BLaER1 (cell line): Measurements from ENCODE around the gene PITPNC1.

Experiments
- H3K27ac ChIP-seq: shearing (Covaris generic); formaldehyde crosslinking; 2 replicates; pipeline ENCODE4 v1.8.1; 2022
- H3K27me3 ChIP-seq: shearing (Covaris generic); formaldehyde crosslinking; 2 replicates; pipeline ENCODE4 v1.8.1; 2022
- H3K36me3 ChIP-seq: shearing (Covaris generic); formaldehyde crosslinking; 2 replicates; pipeline ENCODE4 v1.8.1; 2022
- H3K4me1 ChIP-seq: shearing (Covaris generic); formaldehyde crosslinking; 2 replicates; pipeline ENCODE4 v1.8.1; 2022
- H3K4me2 ChIP-seq: shearing (Covaris generic); formaldehyde crosslinking; 2 replicates; pipeline ENCODE4 v1.8.1; 2022
- H3K4me3 ChIP-seq: shearing (Covaris generic); formaldehyde crosslinking; 2 replicates; pipeline ENCODE4 v1.8.1; 2022
- H3K9ac ChIP-seq: shearing (Covaris generic); formaldehyde crosslinking; 2 replicates; pipeline ENCODE4 v1.8.1; 2022
- H3K9me3 ChIP-seq: shearing (Covaris generic); formaldehyde crosslinking; 2 replicates; pipeline ENCODE4 v1.8.1; 2022
- H4K20me1 ChIP-seq: shearing (Covaris generic); formaldehyde crosslinking; 2 replicates; pipeline ENCODE4 v1.8.1; 2022
- Cebpa-rat ChIP-seq: shearing (Covaris generic); IDR thresholded peaks from 2 replicates; pipeline ENCODE4 v1.8.1; 2022

Gene PITPNC1

GRCh38 chr17:67436233-67436632 is 59.2 kb downstream of the PITPNC1 start:
- H3K27me3 ChIP-seq, result no peaks in the 10 kb centered on the region
- no peak overlapping the region for H3K4me3 ChIP-seq
- 0 out of 2 replicates have a peak, but pooled peaks cover 4% of the 10 kb centered on the region for H3K36me3 ChIP-seq
- H4K20me1 ChIP-seq, result peaks cover 31% of the 10 kb centered on the region; the same call in 1 of the 2 replicates
- H3K27ac ChIP-seq, result peak overlapping the region; percentile 30; the same call in 1 of the 2 replicates
- H3K4me1 ChIP-seq, result peaks cover 76% of the 10 kb centered on the region
- H3K4me2 ChIP-seq, result no peak overlapping the region
- no peaks in the 10 kb centered on the region for H3K9me3 ChIP-seq
- TF ChIP-seq Cebpa-rat, result no peak
- H3K9ac ChIP-seq, result no peak overlapping the region

- no peak for TF ChIP-seq Cebpa-rat
- H4K20me1 ChIP-seq, result peaks cover 15% of the 10 kb centered on the region; the same call in 1 of the 2 replicates
- H3K4me2 ChIP-seq, result peak overlapping the region; percentile 30
- no peaks in the 10 kb centered on the region for H3K9me3 ChIP-seq
- H3K27ac ChIP-seq, result no peak overlapping the region; the same call in 1 of the 2 replicates
- 0 out of 2 replicates have a peak, but pooled peaks cover 4% of the 10 kb centered on the region for H3K36me3 ChIP-seq
- no peak overlapping the region for H3K9ac ChIP-seq
- H3K4me1 ChIP-seq, result peaks cover 80% of the 10 kb centered on the region
- no peaks in the 10 kb centered on the region for H3K27me3 ChIP-seq
- H3K4me3 ChIP-seq, result no peak overlapping the region
Measured at GRCh38 chr17:67438667-67439066, 61.6 kb downstream of the PITPNC1 start.

- TF ChIP-seq Cebpa-rat, result no peak
- Histone ChIP-seq H3K9ac (no peak overlapping the region), H3K36me3 (0 out of 2 replicates have a peak, but pooled peaks cover 4% of the 10 kb centered on the region), H3K4me3 (no peak overlapping the region), H3K9me3 (no peaks in the 10 kb centered on the region), H3K4me1 (peaks cover 80% of the 10 kb centered on the region), H3K4me2 (no peak overlapping the region), H3K27me3 (no peaks in the 10 kb centered on the region), H3K27ac (no peak overlapping the region), H4K20me1 (peaks cover 11% of the 10 kb centered on the region; the same call in 1 of the 2 replicates)
Measured at GRCh38 chr17:67439269-67439668, 62.2 kb downstream of the PITPNC1 start.

GRCh38 chr17:67440277-67441051 is 63.4 kb downstream of the PITPNC1 start:
- Histone ChIP-seq H3K36me3 (no peaks in the 10 kb centered on the region), H3K9ac (peak overlapping the region; percentile 52), H3K4me3 (peak overlapping the region; percentile 37), H4K20me1 (peaks cover 8% of the 10 kb centered on the region; the same call in 1 of the 2 replicates), H3K27me3 (no peaks in the 10 kb centered on the region), H3K4me1 (peaks cover 77% of the 10 kb centered on the region), H3K9me3 (no peaks in the 10 kb centered on the region), H3K4me2 (peak overlapping the region; percentile 78), H3K27ac (peak overlapping the region; percentile 80)
- no peak for TF ChIP-seq Cebpa-rat

- Histone ChIP-seq H3K27ac (peak overlapping the region; percentile 80), H3K4me1 (peaks cover 77% of the 10 kb centered on the region), H3K27me3 (no peaks in the 10 kb centered on the region), H3K4me3 (peak overlapping the region; percentile 37), H3K36me3 (no peaks in the 10 kb centered on the region), H3K9ac (peak overlapping the region; percentile 52), H4K20me1 (0 out of 2 replicates have a peak, but pooled peaks cover 6% of the 10 kb centered on the region), H3K4me2 (peak overlapping the region; percentile 78), H3K9me3 (no peaks in the 10 kb centered on the region; the same call in 1 of the 2 replicates)
- no peak for TF ChIP-seq Cebpa-rat
Measured at GRCh38 chr17:67441052-67441895, 64.2 kb downstream of the PITPNC1 start.

- TF ChIP-seq Cebpa-rat, result no peak
- Histone ChIP-seq H3K9me3 (no peaks in the 10 kb centered on the region; the same call in 1 of the 2 replicates), H3K27ac (peak overlapping the region; percentile 80), H4K20me1 (0 out of 2 replicates have a peak, but pooled peaks cover 6% of the 10 kb centered on the region), H3K4me3 (no peak overlapping the region), H3K9ac (peak overlapping the region; percentile 52; the same call in 1 of the 2 replicates), H3K4me1 (peaks cover 75% of the 10 kb centered on the region), H3K4me2 (peak overlapping the region; percentile 78), H3K27me3 (no peaks in the 10 kb centered on the region), H3K36me3 (no peaks in the 10 kb centered on the region)
Measured at GRCh38 chr17:67441896-67442219, 64.8 kb downstream of the PITPNC1 start.

- Histone ChIP-seq H3K4me1 (peaks cover 74% of the 10 kb centered on the region), H3K9me3 (no peaks in the 10 kb centered on the region; the same call in 1 of the 2 replicates), H3K27ac (peak overlapping the region; percentile 59), H3K36me3 (no peaks in the 10 kb centered on the region), H3K27me3 (no peaks in the 10 kb centered on the region), H3K4me3 (no peak overlapping the region), H3K9ac (peak overlapping the region; percentile 54), H4K20me1 (no peaks in the 10 kb centered on the region), H3K4me2 (peak overlapping the region; percentile 60)
- no peak for TF ChIP-seq Cebpa-rat
Measured at GRCh38 chr17:67442787-67443624, 65.9 kb downstream of the PITPNC1 start.

- no peak overlapping the region for H3K9ac ChIP-seq
- no peak for TF ChIP-seq Cebpa-rat
- no peaks in the 10 kb centered on the region for H3K27me3 ChIP-seq
- H4K20me1 ChIP-seq, result no peaks in the 10 kb centered on the region
- no peak overlapping the region for H3K4me3 ChIP-seq
- H3K27ac ChIP-seq, result 0 out of 2 replicates have a peak overlapping the region, but pooled peaks have one; percentile 12
- peaks cover 74% of the 10 kb centered on the region for H3K4me1 ChIP-seq
- H3K4me2 ChIP-seq, result peak overlapping the region; percentile 60
- no peaks in the 10 kb centered on the region; the same call in 1 of the 2 replicates for H3K9me3 ChIP-seq
- no peaks in the 10 kb centered on the region for H3K36me3 ChIP-seq
Measured at GRCh38 chr17:67443931-67444595, 67.0 kb downstream of the PITPNC1 start.
